GM06990 (cell line): Measurements from ENCODE around the gene KLHDC4.
"Not testable (repeated sequence)": the region's sequence is repeated elsewhere in the genome, so short reads cannot be mapped to it uniquely, and the experiment has no call there.

ENCODE experiments used
- DNase-seq: peaks from one replicate; pipeline ENCODE4 v3.0.0-alpha.2; 2011; ENCODE audit not compliant: insufficient read length; ENCODE audit errors: extremely low read depth
- H3K27me3 ChIP-seq: replicated peaks from 2 replicates; pipeline ENCODE4 v1.6.0; 2011; ENCODE audit warnings: low read length; ENCODE audit not compliant: control insufficient read depth, insufficient read depth
- H3K36me3 ChIP-seq: 2 replicates; pipeline ENCODE4 v1.5.1; 2011; ENCODE audit warnings: low read length; ENCODE audit not compliant: control insufficient read depth, insufficient read depth
- H3K4me3 ChIP-seq: replicated peaks from 2 replicates; pipeline ENCODE4 v1.5.1; 2011; ENCODE audit warnings: low read depth, mild to moderate bottlenecking, control low read depth, low read length
- CTCF ChIP-seq: IDR thresholded peaks from 2 replicates; pipeline ENCODE4 v1.5.1; 2011; ENCODE audit warnings: low read length, control low read depth, mild to moderate bottlenecking, inconsistent platforms; ENCODE audit not compliant: insufficient read depth, poor library complexity, severe bottlenecking

KLHDC4 gene

GRCh38 chr16:87780385-87780989, 14.7 kb upstream of the KLHDC4 start:
- no peaks in the 10 kb centered on the region for H3K36me3 ChIP-seq
- DNase-seq, result peak; percentile 74
- H3K27me3 ChIP-seq, result no peaks in the 10 kb centered on the region
- H3K4me3 ChIP-seq, result no peak overlapping the region
- TF ChIP-seq CTCF, result peak; percentile 27

DNA sequence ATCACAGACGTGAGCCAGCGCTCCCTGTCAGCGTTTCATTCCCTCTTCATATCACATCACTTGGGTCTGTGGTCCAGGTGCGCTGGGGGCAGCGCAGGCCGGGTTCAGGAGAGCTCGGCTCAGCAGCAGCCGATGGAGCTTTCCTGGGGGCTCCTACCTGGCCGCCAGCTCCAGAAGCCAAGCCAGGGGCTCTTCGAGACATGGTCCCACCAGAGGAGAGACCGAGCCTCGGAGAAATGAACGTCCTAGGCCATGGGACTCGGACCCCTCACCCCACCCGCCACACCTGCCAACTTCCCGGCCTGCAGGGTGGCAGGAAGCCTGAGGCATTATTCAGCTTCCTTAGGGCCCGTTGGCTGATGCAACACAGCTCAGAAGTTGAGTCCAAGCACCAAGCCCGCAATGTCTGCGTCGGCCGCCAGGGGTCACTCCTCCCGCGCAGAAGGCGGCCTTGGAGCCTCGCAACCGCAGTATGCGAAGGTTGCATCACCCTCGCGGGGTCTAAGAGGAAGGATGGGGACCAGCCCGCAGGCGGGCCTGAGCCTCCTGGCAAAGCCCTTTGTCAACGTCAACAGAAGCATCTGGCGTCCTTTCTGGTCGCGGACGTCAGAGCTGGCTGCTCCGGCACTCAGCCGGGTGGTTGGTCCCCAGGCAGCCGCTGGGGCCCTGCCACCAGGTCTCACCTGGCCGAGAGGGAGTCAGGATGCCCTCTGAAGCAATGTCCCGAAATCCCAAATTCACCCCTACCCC, 13.2 kb upstream of the KLHDC4 start:
- Histone ChIP-seq H3K27me3 (no peaks in the 10 kb centered on the region), H3K4me3 (no peak overlapping the region), H3K36me3 (no peaks in the 10 kb centered on the region)
- peak; percentile 97 for TF ChIP-seq CTCF
- DNase-seq, result peak; percentile 97

GRCh38 chr16:87778476-87778829, 12.7 kb upstream of the KLHDC4 start:
- DNase-seq, result no peak
- TF ChIP-seq CTCF, result no peak
- no peaks in the 10 kb centered on the region for H3K36me3 ChIP-seq
- no peaks in the 10 kb centered on the region for H3K27me3 ChIP-seq
- no peak overlapping the region for H3K4me3 ChIP-seq

DNA sequence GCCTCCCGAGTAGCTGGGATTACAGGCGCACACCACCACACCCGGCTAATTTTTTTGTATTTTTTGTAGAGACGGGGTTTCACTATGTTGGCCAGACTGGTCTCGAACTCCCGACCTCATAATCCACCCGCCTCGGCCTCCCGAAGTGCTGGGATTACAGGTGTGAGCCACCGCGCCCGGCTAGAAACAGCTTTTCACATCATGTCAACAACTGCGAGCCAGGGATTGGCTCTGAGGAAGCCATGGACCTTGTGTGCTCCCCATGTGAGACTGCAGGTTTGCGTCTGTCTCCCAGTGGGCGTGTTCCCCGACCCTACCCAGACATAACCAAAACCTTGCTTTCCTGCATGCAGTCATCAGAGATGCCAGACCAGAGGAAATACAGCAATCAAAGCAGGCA, 8.1 kb upstream of the KLHDC4 start:
- H3K36me3 ChIP-seq, H3K27me3 ChIP-seq, DNase-seq, H3K4me3 ChIP-seq: not testable (repeated sequence)

GRCh38 chr16:87767456-87767855, 1.7 kb upstream of the KLHDC4 start:
- not testable (repeated sequence) for H3K4me3 ChIP-seq, DNase-seq

DNA sequence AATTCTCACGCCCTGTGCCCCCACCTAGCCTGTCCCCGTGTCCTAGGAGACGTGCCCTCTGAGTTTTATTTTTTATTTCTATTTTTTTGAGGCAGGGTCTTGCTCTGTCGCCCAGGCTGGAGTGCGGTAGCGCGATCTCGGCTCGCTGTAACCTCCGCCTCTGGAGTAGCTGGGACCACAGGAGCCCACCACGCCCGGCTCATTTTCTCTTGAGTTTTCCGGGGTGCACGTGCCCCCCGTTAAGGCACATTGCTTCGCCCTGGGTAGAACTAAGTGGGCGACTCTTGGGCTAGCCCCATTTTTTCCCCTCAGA, 655 bp upstream of the KLHDC4 start:
- DNase-seq, result no peak
- Histone ChIP-seq H3K27me3 (no peaks in the 10 kb centered on the region), H3K36me3 (peaks cover 12% of the 10 kb centered on the region), H3K4me3 (peak overlapping the region; percentile 97)
- no peak for TF ChIP-seq CTCF

More at GRCh38 chr16:87767456-87767855, 1.7 kb upstream of the KLHDC4 start:
- not testable (repeated sequence) for H3K36me3 ChIP-seq, H3K27me3 ChIP-seq

DNA sequence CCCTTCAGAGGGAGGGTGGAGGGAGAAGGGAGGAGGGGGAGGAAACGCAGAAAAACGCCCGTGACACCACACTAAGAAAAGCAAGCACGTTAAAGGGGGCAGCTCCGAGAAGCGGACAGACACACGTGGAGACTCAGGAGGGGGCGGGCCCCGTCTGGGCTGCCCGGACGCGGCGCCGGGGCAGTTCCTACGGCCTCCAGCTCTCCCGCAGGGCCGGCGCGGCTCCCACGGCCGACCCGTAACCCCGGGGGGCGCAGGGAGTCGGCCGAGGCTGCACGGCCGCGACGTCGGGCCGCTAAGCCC, 362 bp downstream of the KLHDC4 start:
- TF ChIP-seq CTCF, result no peak
- Histone ChIP-seq H3K4me3 (peak overlapping the region; percentile 97), H3K36me3 (peaks cover 15% of the 10 kb centered on the region), H3K27me3 (no peaks in the 10 kb centered on the region)
- DNase-seq, result no peak
